Ovary (tissue), 3 donors: ENCODE data around the gene APBB2.

Experiments
- CTCF ChIP-seq, 3 donors: fragments of 450-650 bp in 2 of 3; fragments of 200-600 bp in 1 of 3; IDR thresholded peaks; one replicate each; pipeline versions ENCODE4 v1.5.1 to v1.8.0; 2016 to 2022; ENCODE audit warnings: antibody characterized with exemption in 3 of 3, mild to moderate bottlenecking in 1 of 3
- EP300 ChIP-seq: sonication (generic); formaldehyde crosslinking; IDR thresholded peaks from one replicate; pipeline ENCODE4 v1.6.1; 2017; ENCODE audit warnings: antibody characterized with exemption
- POLR2A ChIP-seq: fragments of 450-650 bp; IDR thresholded peaks from one replicate; pipeline ENCODE4 v1.6.1; 2017; ENCODE audit warnings: antibody characterized with exemption, mild to moderate bottlenecking, moderate library complexity
- donor health status: DM: no; HTN: no; CAD: no.

GRCh38 chr4:40874901-40875300 is 339.4 kb downstream of the APBB2 start:
- TF ChIP-seq POLR2A (no peak), CTCF (IDR thresholded peaks at IDR 0.05) (no peak), EP300 (no peak)
